CD4-positive, alpha-beta T cell (primary cell): Measurements from ENCODE around the gene IFNAR1. TPM values are rescaled to one million over a fixed set of nuclear protein-coding genes. Genes with fewer than 3 reads are reported as not detected.

ENCODE experiments used
- ATAC-seq: fragments of 200-7000 bp; cut with Tn5 transposase; one replicate; pipeline ENCODE4 v1.10.0; 2022; ENCODE audit warnings: mild to moderate bottlenecking; ENCODE audit not compliant: poor library complexity
- CTCF ChIA-PET: fragments of 350-600 bp; sonication (Branson Sonifier 250); formaldehyde crosslinking; loops from one replicate; lab custom pipeline; 2021; ENCODE audit warnings: antibody characterized with exemption, inconsistent platforms; lab: Charles Lee
- POLR2A ChIA-PET: fragments of 350-600 bp; sonication (Branson Sonifier 250); formaldehyde crosslinking; loops from one replicate; lab custom pipeline; 2021; ENCODE audit warnings: antibody characterized with exemption, inconsistent platforms; lab: Charles Lee
- DNase-seq, 14 experiments: peaks; one replicate each; pipeline ENCODE4 v3.0.0-alpha.2; 2013 to 2020; ENCODE audit warnings: mixed read lengths in 2 of 14
- H3K27ac ChIP-seq, 2 donors: one replicate each; pipeline versions ENCODE4 v1.5.1 to v1.7.0; 2013; ENCODE audit warnings: low read length in 2 of 2, low read depth in 1 of 2, mild to moderate bottlenecking in 1 of 2
- H3K27me3 ChIP-seq, 2 experiments: 1 replicate in 1 of 2; 2 replicates in 1 of 2; pipeline versions ENCODE4 v1.6.1 to v1.7.0; 2013; ENCODE audit warnings: low read length in 2 of 2, control low read depth in 1 of 2, mild to moderate bottlenecking in 1 of 2, moderate library complexity in 1 of 2; ENCODE audit not compliant: insufficient read depth in 2 of 2, control insufficient read depth in 1 of 2
- H3K36me3 ChIP-seq: one replicate; pipeline ENCODE4 v1.6.1; 2013; ENCODE audit warnings: low read length, control low read depth; ENCODE audit not compliant: insufficient read depth
- H3K4me1 ChIP-seq: one replicate; pipeline ENCODE4 v1.6.1; 2013; ENCODE audit warnings: low read length, control low read depth; ENCODE audit not compliant: insufficient read depth
- H3K4me3 ChIP-seq: one replicate; pipeline ENCODE4 v1.5.1; 2013; ENCODE audit warnings: mild to moderate bottlenecking, low read length, moderate library complexity
- H3K9me3 ChIP-seq, 2 experiments: 1 replicate in 1 of 2; 2 replicates in 1 of 2; pipeline versions ENCODE4 v1.6.1 to v1.7.0; 2013; ENCODE audit warnings: low read length in 2 of 2, mild to moderate bottlenecking in 2 of 2, control low read depth in 1 of 2, moderate library complexity in 1 of 2; ENCODE audit not compliant: control insufficient read depth in 1 of 2, insufficient read depth in 1 of 2
- H3K27ac Mint-ChIP-seq: one replicate; pipeline ENCODE4 v1.8.0; 2020; ENCODE audit warnings: mixed read lengths
- H3K27me3 Mint-ChIP-seq: one replicate; pipeline ENCODE4 v1.8.0; 2021; ENCODE audit warnings: mixed read lengths
- H3K36me3 Mint-ChIP-seq: one replicate; pipeline ENCODE4 v1.8.0; 2021; ENCODE audit warnings: low read depth, mixed read lengths
- H3K4me1 Mint-ChIP-seq: one replicate; pipeline ENCODE4 v1.8.0; 2021; ENCODE audit warnings: low read depth, mixed read lengths
- H3K4me3 Mint-ChIP-seq: one replicate; pipeline ENCODE4 v1.8.0; 2020; ENCODE audit warnings: mild to moderate bottlenecking, mixed read lengths
- H3K9me3 Mint-ChIP-seq: one replicate; pipeline ENCODE4 v1.8.0; 2020; ENCODE audit warnings: mixed read lengths
- CTCF ChIP-seq: fragments of 200-600 bp; IDR thresholded peaks from one replicate; pipeline ENCODE4 v1.8.0; 2022; ENCODE audit warnings: antibody characterized with exemption, mild to moderate bottlenecking
- intact Hi-C, 2 experiments: fragments of 100-400 bp; cut with DNase I in 1 of 2; cut with micrococcal nuclease in 1 of 2; formaldehyde crosslinking; loops; one replicate each; pipeline versions ENCODE4 v1.15.1 to v1.9.0; 2023 to 2025; cut with DNase I, micrococcal nuclease
- total RNA-seq, 174 experiments: library from RNA in 2 of 174; stranded (reverse) in 2 of 174; gene quantifications; one replicate each; pipeline ENCODE4 v1.2.3 and lab custom pipeline; 2021 to 2026

Gene IFNAR1
- total RNA-seq, 2 experiments from 2014 or later: 20.4 to 26.8 TPM

- peak overlapping the region; percentile 31 for H3K27ac Mint-ChIP-seq
- H3K4me1 Mint-ChIP-seq: peaks cover 15% of the 10 kb centered on the region
- Histone ChIP-seq H3K4me3 (no peak overlapping the region), H3K9me3 (no peaks in the 10 kb centered on the region), H3K27ac (no peak overlapping the region), H3K4me1 (no peaks in the 10 kb centered on the region), H3K27me3 (no peaks in the 10 kb centered on the region), H3K36me3 (peaks cover 35% of the 10 kb centered on the region)
- peaks cover 56% of the 10 kb centered on the region for H3K36me3 Mint-ChIP-seq
- DNase-seq (no peak), ATAC-seq (no peak)
- H3K9me3 Mint-ChIP-seq: no peaks in the 10 kb centered on the region
- ChIA-PET POLR2A (no interaction called here), CTCF (interaction anchor here (1.3 kb wide), 1 partner anchor 155 kb away, joined by 3 read pairs; no protein-coding TSS in a partner anchor)
- TF ChIP-seq CTCF: no peak
- intact Hi-C loops: loop anchor here in 1 of 2 experiments (5.0 kb wide), 2 partner anchors 87 to 153 kb away; no protein-coding TSS in a partner anchor
- no peak overlapping the region for H3K4me3 Mint-ChIP-seq
- no peaks in the 10 kb centered on the region for H3K27me3 Mint-ChIP-seq
Measured at GRCh38 chr21:33355355-33355754, 30.6 kb downstream of the IFNAR1 start.

GRCh38 chr21:33355996-33356395 is 31.2 kb downstream of the IFNAR1 start:
- no peak for TF ChIP-seq CTCF
- H3K9me3 ChIP-seq: no peaks in the 10 kb centered on the region
- intact Hi-C loops: loop anchor here in 1 of 2 experiments (5.0 kb wide), 2 partner anchors 86 to 154 kb away; no protein-coding TSS in a partner anchor
- ChIA-PET CTCF (no interaction called here), POLR2A (interaction anchor here (0.7 kb wide), 1 partner anchor 156 kb away, joined by 3 read pairs; no protein-coding TSS in a partner anchor)
- peak overlapping the region; percentile 61 for H3K27ac Mint-ChIP-seq
- H3K9me3 Mint-ChIP-seq: no peaks in the 10 kb centered on the region
- H3K4me3 Mint-ChIP-seq: no peak overlapping the region
- H3K27me3 Mint-ChIP-seq: no peaks in the 10 kb centered on the region
- H3K4me1 Mint-ChIP-seq: peaks cover 13% of the 10 kb centered on the region
- H3K4me1 ChIP-seq: peaks cover 4% of the 10 kb centered on the region
- H3K36me3 Mint-ChIP-seq: peaks cover 50% of the 10 kb centered on the region
- DNase-seq (no peak), ATAC-seq (no peak)
- H3K4me3 ChIP-seq: no peak overlapping the region
- H3K36me3 ChIP-seq: peaks cover 33% of the 10 kb centered on the region
- H3K27me3 ChIP-seq: no peaks in the 10 kb centered on the region
- H3K27ac ChIP-seq: no peak overlapping the region

- ATAC-seq (no peak), DNase-seq (no peak)
- peaks cover 45% of the 10 kb centered on the region for H3K36me3 Mint-ChIP-seq
- H3K4me3 ChIP-seq: no peak overlapping the region
- no peaks in the 10 kb centered on the region for H3K27me3 Mint-ChIP-seq
- H3K4me1 Mint-ChIP-seq: peaks cover 19% of the 10 kb centered on the region
- intact Hi-C loops: loop anchor here in 1 of 2 experiments (5.0 kb wide), 2 partner anchors 85 to 155 kb away; no protein-coding TSS in a partner anchor
- no peaks in the 10 kb centered on the region for H3K9me3 ChIP-seq
- peaks cover 11% of the 10 kb centered on the region for H3K4me1 ChIP-seq
- no peaks in the 10 kb centered on the region for H3K27me3 ChIP-seq
- peak overlapping the region; percentile 61 for H3K27ac Mint-ChIP-seq
- no peak overlapping the region for H3K27ac ChIP-seq
- CTCF ChIA-PET: no interaction called here
- TF ChIP-seq CTCF: no peak
- peaks cover 24% of the 10 kb centered on the region for H3K36me3 ChIP-seq
- POLR2A ChIA-PET: interaction anchor here (1.4 kb wide), 1 partner anchor 32 kb away, joined by 4 read pairs; the partner anchor contains the start of gene IFNAR1
- no peak overlapping the region for H3K4me3 Mint-ChIP-seq
- no peaks in the 10 kb centered on the region for H3K9me3 Mint-ChIP-seq
Measured at GRCh38 chr21:33357177-33357576, 32.4 kb downstream of the IFNAR1 start.
